Esophagus muscularis mucosa (tissue), 4 donors: ENCODE data around the gene ACTR1A. TPM values are rescaled to one million over a fixed set of nuclear protein-coding genes. Genes with fewer than 3 reads are reported as not detected.

ENCODE experiments used
- DNase-seq: peaks from one replicate; pipeline ENCODE4 v3.0.0-alpha.2; 2017; ENCODE audit errors: extremely low spot score
- H3K27ac ChIP-seq, 4 donors: fragments of 200-600 bp; sonication (generic); replicated peaks in 1 of 4; 1 replicate in 3 of 4; 2 replicates in 1 of 4; pipeline ENCODE4 v1.5.1; 2016 to 2019; ENCODE audit warnings: mild to moderate bottlenecking in 1 of 4
- H3K27me3 ChIP-seq, 4 donors: fragments of 200-600 bp; sonication (generic); one replicate each; pipeline versions ENCODE4 v1.5.1 to v1.6.0; 2016 to 2019
- H3K36me3 ChIP-seq, 4 donors: fragments of 200-600 bp; sonication (generic); one replicate each; pipeline ENCODE4 v1.5.1; 2016 to 2019
- H3K4me1 ChIP-seq, 4 donors: fragments of 200-600 bp; sonication (generic); one replicate each; pipeline ENCODE4 v1.5.1; 2016 to 2019
- H3K4me3 ChIP-seq, 4 donors: fragments of 200-600 bp; sonication (generic); 1 replicate in 2 of 4; 2 replicates in 2 of 4; pipeline ENCODE4 v1.5.1; 2016 to 2019; ENCODE audit warnings: mild to moderate bottlenecking in 4 of 4, moderate library complexity in 1 of 4
- H3K9me3 ChIP-seq, 4 donors: fragments of 200-600 bp; sonication (generic); 1 replicate in 3 of 4; 2 replicates in 1 of 4; pipeline ENCODE4 v1.5.1; 2016 to 2019
- CTCF ChIP-seq, 3 experiments: fragments of 200-600 bp in 2 of 3; fragments of 450-650 bp in 1 of 3; sonication (generic) in 2 of 3; IDR thresholded peaks; one replicate each; pipeline ENCODE4 v1.5.1; 2017 to 2019; ENCODE audit warnings: antibody characterized with exemption in 3 of 3, mild to moderate bottlenecking in 2 of 3, moderate library complexity in 1 of 3
- EP300 ChIP-seq: sonication (generic); formaldehyde crosslinking; IDR thresholded peaks from one replicate; pipeline ENCODE4 v1.6.1; 2017; ENCODE audit warnings: antibody characterized with exemption
- POLR2A ChIP-seq: fragments of 450-650 bp; IDR thresholded peaks from one replicate; pipeline ENCODE4 v1.6.1; 2017; ENCODE audit warnings: antibody characterized with exemption, moderate library complexity, mild to moderate bottlenecking, low read depth
- POLR2AphosphoS5 ChIP-seq, 2 donors: sonication (generic); formaldehyde crosslinking; IDR thresholded peaks; one replicate each; pipeline ENCODE4 v1.6.1; 2017; ENCODE audit warnings: antibody characterized with exemption in 2 of 2
- WGBS: methylation state at CpG from one replicate; pipeline ENCODE4 v1.1.5; 2018; 5-methylcytosine and 5-hydroxymethylcytosine counted together
- intact Hi-C: fragments of 100-400 bp; cut with DNase I; formaldehyde crosslinking; loops from one replicate; pipeline ENCODE4 v1.15.1; 2023
- total RNA-seq, 4 donors: library from RNA; depleted of rRNA; stranded (reverse); fragments of >200 nt; gene quantifications; one replicate each; pipeline versions ENCODE4 v1.1.0 to v1.2.1, GENCODE V29; 2016

The ACTR1A gene
- total RNA-seq, 4 donors from 2014 or later, result 164 to 283 (median 229) TPM

- Histone ChIP-seq H3K27me3 (no peaks in the 10 kb centered on the region), H3K27ac (no peak overlapping the region), H3K36me3 (peaks cover 0 to 3% (median 0%) of the 10 kb centered on the region in 4 donors), H3K9me3 (no peaks in the 10 kb centered on the region), H3K4me1 (no peaks in the 10 kb centered on the region), H3K4me3 (no peak overlapping the region)
- WGBS, result 92% methylated on average over 13 of the region's 13 CpGs
- TF ChIP-seq POLR2A, result no peak
- intact Hi-C loops, result no loop called here
- no peak for DNase-seq
Observed at GRCh38 chr10:102534333-102534732, 31.8 kb upstream of the ACTR1A start.

- TF ChIP-seq POLR2AphosphoS5 (IDR thresholded peaks at IDR 0.05), result no peak
- no peak for TF ChIP-seq CTCF (IDR thresholded peaks at IDR 0.05)
- no peak for TF ChIP-seq POLR2A
- TF ChIP-seq EP300, result no peak
- peaks cover 0 to 27% (median 9%) of the 10 kb centered on the region in 4 donors for H3K36me3 ChIP-seq
- no peaks in the 10 kb centered on the region for H3K27me3 ChIP-seq
- no peaks in the 10 kb centered on the region for H3K9me3 ChIP-seq
- no peak for DNase-seq
- no peak overlapping the region for H3K4me3 ChIP-seq
- intact Hi-C loops, result no loop called here
- peaks cover 0 to 18% (median 8%) of the 10 kb centered on the region in 4 donors for H3K4me1 ChIP-seq
- H3K27ac ChIP-seq, result no peak overlapping the region
- WGBS, result 89% methylated on average over 2 of the region's 2 CpGs
Observed at GRCh38 chr10:102527546-102527945, 25.0 kb upstream of the ACTR1A start.

- Histone ChIP-seq H3K27me3 (no peaks in the 10 kb centered on the region), H3K36me3 (peaks cover 0 to 29% (median 11%) of the 10 kb centered on the region in 4 donors), H3K4me1 (peaks cover 0 to 18% (median 8%) of the 10 kb centered on the region in 4 donors), H3K27ac (no peak overlapping the region), H3K4me3 (no peak overlapping the region), H3K9me3 (no peaks in the 10 kb centered on the region)
- TF ChIP-seq POLR2A (no peak), CTCF (IDR thresholded peaks at IDR 0.05) (no peak), POLR2AphosphoS5 (IDR thresholded peaks at IDR 0.05) (no peak), EP300 (no peak)
- WGBS, result 84% methylated on average over 4 of the region's 4 CpGs
- intact Hi-C loops, result no loop called here
- DNase-seq, result no peak
Observed at GRCh38 chr10:102524746-102525145, 22.2 kb upstream of the ACTR1A start.

- Histone ChIP-seq H3K36me3 (peaks cover 0 to 29% (median 11%) of the 10 kb centered on the region in 4 donors), H3K4me1 (peaks cover 0 to 18% (median 8%) of the 10 kb centered on the region in 4 donors), H3K27me3 (no peaks in the 10 kb centered on the region), H3K4me3 (no peak overlapping the region), H3K9me3 (no peaks in the 10 kb centered on the region), H3K27ac (no peak overlapping the region)
- TF ChIP-seq POLR2A, result no peak
- WGBS, result 75% methylated on average over 7 of the region's 7 CpGs
- DNase-seq, result no peak
- intact Hi-C loops, result no loop called here
Observed at GRCh38 chr10:102523250-102524029, 20.9 kb upstream of the ACTR1A start.

- no peak overlapping the region for H3K4me3 ChIP-seq
- no peak overlapping the region for H3K27ac ChIP-seq
- peaks cover 0 to 14% (median 7%) of the 10 kb centered on the region in 4 donors for H3K4me1 ChIP-seq
- peaks cover 0 to 34% (median 12%) of the 10 kb centered on the region in 4 donors for H3K36me3 ChIP-seq
- H3K27me3 ChIP-seq, result no peaks in the 10 kb centered on the region
- 71% methylated on average over 1 of the region's 1 CpG for WGBS
- intact Hi-C loops, result no loop called here
- no peaks in the 10 kb centered on the region for H3K9me3 ChIP-seq
- DNase-seq, result no peak
- TF ChIP-seq CTCF (IDR thresholded peaks at IDR 0.05) (no peak), EP300 (no peak), POLR2A (no peak), POLR2AphosphoS5 (IDR thresholded peaks at IDR 0.05) (no peak)
Observed at GRCh38 chr10:102522874-102523249, 20.4 kb upstream of the ACTR1A start.
